Measurements from ENCODE around the gene TES. TPM values are rescaled to one million over a fixed set of nuclear protein-coding genes. Genes with fewer than 3 reads are reported as not detected.

The TES gene
- total and polyA plus RNA-seq, 9 of the 15 experiments (the other 6 are each of a cell fraction or from before 2014, with no cell fraction given), result 20.7 to 61.6 (median 53.8) TPM

GRCh38 chr7:116251675-116252074 lies 41.3 kb downstream of the TES start:
- no peaks in the 10 kb centered on the region for H3K4me1 ChIP-seq (replicated peaks in 1 of 2; ENCODE audit: control insufficient read depth in 2 of 2, insufficient read depth in 2 of 2, low read length in 2 of 2)
- no peak for FAIRE-seq
- H3K79me2 ChIP-seq (ENCODE audit: control insufficient read depth, insufficient read depth, low read length), result no peaks in the 10 kb centered on the region
- no peak for TF ChIP-seq ZBTB17 (CRISPR knock-in tag; IDR thresholded peaks at IDR 0.05)
- TF ChIP-seq, protein P1, sequence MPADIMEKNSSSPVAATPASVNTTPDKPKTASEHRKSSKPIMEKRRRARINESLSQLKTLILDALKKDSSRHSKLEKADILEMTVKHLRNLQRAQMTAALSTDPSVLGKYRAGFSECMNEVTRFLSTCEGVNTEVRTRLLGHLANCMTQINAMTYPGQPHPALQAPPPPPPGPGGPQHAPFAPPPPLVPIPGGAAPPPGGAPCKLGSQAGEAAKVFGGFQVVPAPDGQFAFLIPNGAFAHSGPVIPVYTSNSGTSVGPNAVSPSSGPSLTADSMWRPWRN (IDR thresholded peaks at IDR 0.05; ENCODE audit: low read depth), result no peak
- no peak for TF ChIP-seq MAZ (CRISPR knock-in tag; conservative IDR thresholded peaks at IDR 0.05 in 1 of 2, IDR thresholded peaks at IDR 0.05 in 1 of 2)
- POLR2A ChIA-PET, result interaction anchor here (1.1 kb wide), 1 partner anchor 9 kb away, joined by 3 read pairs; no protein-coding TSS in a partner anchor
- DNase-seq (ENCODE audit: extremely low read depth in 1 of 4, low spot score in 3 of 4), result no peak
- CTCF ChIA-PET (ENCODE audit: low intra/inter-chr PET ratio), result no interaction called here
- H4K20me1 ChIP-seq (replicated peaks; ENCODE audit: control insufficient read depth, insufficient read depth, low read length), result no peaks in the 10 kb centered on the region
- WGBS (ENCODE audit: insufficient coverage, low coverage, missing lambda C conversion rate), result 91% methylated on average over 5 of the region's 5 CpGs
- H3K27ac ChIP-seq (ENCODE audit: extremely low read depth, low read depth, low read length), result no peak overlapping the region
- ATAC-seq, result no peak
- BruUV-seq (replicated peaks), result no TSS peak
- no peaks in the 10 kb centered on the region for H3K9me3 ChIP-seq (replicated peaks; ENCODE audit: control insufficient read depth, insufficient read depth, low read depth, low read length)
- no peak overlapping the region for H3K4me3 ChIP-seq
- no peak overlapping the region for H3K4me2 ChIP-seq (ENCODE audit: insufficient read depth, low read length)
- in situ Hi-C loops (cut with MboI), result no loop called here
- no peak overlapping the region for H2AFZ ChIP-seq (ENCODE audit: low read depth, low read length)
- no peak overlapping the region for H3K9ac ChIP-seq (ENCODE audit: insufficient read depth in 1 of 2, low read depth in 2 of 2, low read length in 2 of 2)
- H3K36me3 ChIP-seq (ENCODE audit: control insufficient read depth, insufficient read depth, low read length), result peaks cover 26% of the 10 kb centered on the region
- no peaks in the 10 kb centered on the region for H3K27me3 ChIP-seq (ENCODE audit: control insufficient read depth in 2 of 2, insufficient read depth in 2 of 2, low read length in 2 of 2)
- H3K9me1 ChIP-seq (ENCODE audit: control insufficient read depth, insufficient read depth, low read length), result no peaks in the 10 kb centered on the region
- intact Hi-C loops (cut with micrococcal nuclease), result no loop called here

DNA sequence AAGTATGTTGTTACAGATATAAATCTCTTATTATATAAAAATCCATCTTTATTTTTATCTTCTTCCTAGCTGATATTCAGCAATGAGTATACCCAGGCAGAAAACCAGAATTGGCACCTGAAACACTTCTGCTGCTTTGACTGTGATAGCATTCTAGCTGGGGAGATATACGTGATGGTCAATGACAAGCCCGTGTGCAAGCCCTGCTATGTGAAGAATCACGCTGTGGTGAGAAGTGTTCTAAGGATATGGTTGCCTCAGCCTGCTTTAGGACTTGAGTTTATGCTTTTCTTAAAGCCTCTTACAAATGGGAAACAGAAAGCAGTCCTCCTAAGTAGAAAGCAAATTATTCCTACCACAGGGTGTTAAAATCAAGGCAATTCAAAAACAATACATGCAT lies 41.9 kb downstream of the TES start:
- peaks cover 30% of the 10 kb centered on the region for H3K36me3 ChIP-seq (ENCODE audit: control insufficient read depth, insufficient read depth, low read length)
- H3K9me1 ChIP-seq (ENCODE audit: control insufficient read depth, insufficient read depth, low read length), result no peaks in the 10 kb centered on the region
- no peak for ATAC-seq
- ChIA-PET CTCF (ENCODE audit: low intra/inter-chr PET ratio) (no interaction called here), POLR2A (interaction anchor here (0.5 to 1.1 kb wide), 2 partner anchors 9 to 330 kb away, joined by 3 read pairs; no protein-coding TSS in a partner anchor)
- H4K20me1 ChIP-seq (replicated peaks; ENCODE audit: control insufficient read depth, insufficient read depth, low read length), result no peaks in the 10 kb centered on the region
- WGBS (ENCODE audit: insufficient coverage, low coverage, missing lambda C conversion rate), result 54% methylated on average over 3 of the region's 3 CpGs
- H3K27ac ChIP-seq (ENCODE audit: extremely low read depth, low read depth, low read length), result no peak overlapping the region
- H3K9me3 ChIP-seq (replicated peaks; ENCODE audit: control insufficient read depth, insufficient read depth, low read depth, low read length), result no peaks in the 10 kb centered on the region
- H2AFZ ChIP-seq (ENCODE audit: low read depth, low read length), result no peak overlapping the region
- intact Hi-C loops (cut with micrococcal nuclease), result no loop called here
- FAIRE-seq, result no peak
- H3K4me2 ChIP-seq (ENCODE audit: insufficient read depth, low read length), result no peak overlapping the region
- H3K4me3 ChIP-seq, result no peak overlapping the region
- TSS peak; percentile 6 for BruUV-seq (replicated peaks)
- in situ Hi-C loops (cut with MboI), result no loop called here
- H3K79me2 ChIP-seq (ENCODE audit: control insufficient read depth, insufficient read depth, low read length), result no peaks in the 10 kb centered on the region
- H3K27me3 ChIP-seq (ENCODE audit: control insufficient read depth in 2 of 2, insufficient read depth in 2 of 2, low read length in 2 of 2), result no peaks in the 10 kb centered on the region
- no peaks in the 10 kb centered on the region for H3K4me1 ChIP-seq (replicated peaks in 1 of 2; ENCODE audit: control insufficient read depth in 2 of 2, insufficient read depth in 2 of 2, low read length in 2 of 2)
- DNase-seq (ENCODE audit: extremely low read depth in 1 of 4, low spot score in 3 of 4), result no peak
- TF ChIP-seq PPARD (CRISPR knock-in tag; IDR thresholded peaks at IDR 0.05) (no peak), ZNF316 (IDR thresholded peaks at IDR 0.05) (no peak), ADNP (tag; IDR thresholded peaks at IDR 0.05) (no peak), ESRRA (IDR thresholded peaks at IDR 0.05; ENCODE audit: borderline replicate concordance, low read depth) (no peak), GTF2B (IDR thresholded peaks at IDR 0.05; ENCODE audit: extremely low read depth, insufficient read length) (no peak), MYC (IDR thresholded peaks at IDR 0.05; ENCODE audit: low read depth, low read length) (no peak), MYC (CRISPR knock-in tag; IDR thresholded peaks at IDR 0.05; ENCODE audit: borderline replicate concordance, low read depth) (no peak), ETV1 (tag; conservative IDR thresholded peaks at IDR 0.05; ENCODE audit: low read depth) (no peak), POLR3A (IDR thresholded peaks at IDR 0.05; ENCODE audit: borderline replicate concordance, extremely low read depth, insufficient read depth, insufficient read length) (no peak)
- H3K9ac ChIP-seq (ENCODE audit: insufficient read depth in 1 of 2, low read depth in 2 of 2, low read length in 2 of 2), result no peak overlapping the region

Measured in K562 (cell line).